SU-DHL-6 (cell line): ENCODE results near the gene HMHB1.

Experiments used
- H2AFZ ChIP-seq: fragments of 200-600 bp; sonication (generic); 2 replicates; pipeline ENCODE4 v1.6.1; 2014; ENCODE audit warnings: low read depth, mild to moderate bottlenecking, moderate library complexity, mixed read lengths, antibody characterized with exemption, low read length; ENCODE audit not compliant: severe bottlenecking
- H3F3A ChIP-seq: fragments of 200-600 bp; shearing (Covaris generic); 2 replicates; pipeline ENCODE4 v1.6.0; 2016; ENCODE audit warnings: antibody characterized with exemption, mild to moderate bottlenecking; ENCODE audit not compliant: insufficient read depth
- H3K27ac ChIP-seq: fragments of 200-600 bp; sonication (generic); 2 replicates; pipeline ENCODE4 v1.5.1; 2016; ENCODE audit warnings: low read depth, mild to moderate bottlenecking, low read length, moderate library complexity, mixed read lengths
- H3K27me3 ChIP-seq: fragments of 200-600 bp; sonication (generic), shearing (Covaris generic); 2 replicates; pipeline ENCODE4 v1.6.0; 2014; ENCODE audit warnings: mild to moderate bottlenecking, low read length
- H3K36me3 ChIP-seq: fragments of 200-600 bp; sonication (generic); 2 replicates; pipeline ENCODE4 v1.6.1; 2014; ENCODE audit warnings: mild to moderate bottlenecking, low read length, mixed read lengths
- H3K4me2 ChIP-seq: fragments of 300-600, 200-600 bp; shearing (Covaris generic), sonication (generic); 2 replicates; pipeline ENCODE4 v1.6.0; 2014; ENCODE audit warnings: low read length, low read depth, mild to moderate bottlenecking; ENCODE audit not compliant: poor library complexity, severe bottlenecking
- H3K4me3 ChIP-seq: fragments of 200-600 bp; sonication (generic); 2 replicates; pipeline ENCODE4 v1.5.1; 2014; ENCODE audit warnings: antibody characterized with exemption, low read length, mild to moderate bottlenecking, mixed read lengths; ENCODE audit not compliant: insufficient read depth, poor library complexity, severe bottlenecking
- H3K79me2 ChIP-seq: fragments of 200-600 bp; sonication (generic); 2 replicates; pipeline ENCODE4 v1.6.1; 2014; ENCODE audit warnings: mild to moderate bottlenecking, low read length, moderate library complexity; ENCODE audit not compliant: insufficient read depth
- H3K9ac ChIP-seq: fragments of 200-600 bp; sonication (generic); 2 replicates; pipeline ENCODE4 v1.7.0; 2014; ENCODE audit warnings: mild to moderate bottlenecking, low read length
- H3K9me2 ChIP-seq: fragments of 200-600 bp; sonication (generic); replicated peaks from 2 replicates; pipeline ENCODE4 v1.6.1; 2014; ENCODE audit warnings: low read length; ENCODE audit not compliant: insufficient read depth
- H3K9me3 ChIP-seq: fragments of 200-600 bp; sonication (generic); 2 replicates; pipeline ENCODE4 v1.6.1; 2014; ENCODE audit warnings: low read length, mixed read lengths; ENCODE audit not compliant: insufficient read depth
- H4K20me1 ChIP-seq: fragments of 200-600 bp; sonication (generic); 2 replicates; pipeline ENCODE4 v1.6.1; 2014; ENCODE audit warnings: low read depth, mild to moderate bottlenecking, antibody characterized with exemption, low read length, moderate library complexity, mixed read lengths
- EZH2phosphoT487 ChIP-seq: fragments of 200-600 bp; sonication (generic), shearing (Covaris generic); conservative IDR thresholded peaks from 2 replicates; pipeline ENCODE4 v1.6.1; 2018; ENCODE audit warnings: mild to moderate bottlenecking, antibody characterized with exemption, low read length, moderate library complexity, mixed read lengths
- TF ChIP-seq, protein P1 (sequence below): fragments of 200-600 bp; sonication (generic); IDR thresholded peaks from one replicate; pipeline ENCODE4 v1.5.1; 2017; ENCODE audit warnings: antibody characterized with exemption, mild to moderate bottlenecking, low read length, moderate library complexity; ENCODE audit not compliant: insufficient read depth, poor library complexity, severe bottlenecking

Gene HMHB1

GRCh38 chr5:143769026-143769786 lies 42.8 kb upstream of the HMHB1 start:
- H3K9ac ChIP-seq = no peak overlapping the region
- H3K36me3 ChIP-seq = no peaks in the 10 kb centered on the region
- H3K79me2 ChIP-seq = no peaks in the 10 kb centered on the region
- H3K27me3 ChIP-seq = no peaks in the 10 kb centered on the region
- no peaks in the 10 kb centered on the region for H3K9me3 ChIP-seq
- no peak overlapping the region for H3K4me2 ChIP-seq
- H3K9me2 ChIP-seq = no peaks in the 10 kb centered on the region
- H2AFZ ChIP-seq = no peak overlapping the region
- no peaks in the 10 kb centered on the region for H3F3A ChIP-seq
- no peak overlapping the region for H3K27ac ChIP-seq
- TF ChIP-seq, protein P1, sequence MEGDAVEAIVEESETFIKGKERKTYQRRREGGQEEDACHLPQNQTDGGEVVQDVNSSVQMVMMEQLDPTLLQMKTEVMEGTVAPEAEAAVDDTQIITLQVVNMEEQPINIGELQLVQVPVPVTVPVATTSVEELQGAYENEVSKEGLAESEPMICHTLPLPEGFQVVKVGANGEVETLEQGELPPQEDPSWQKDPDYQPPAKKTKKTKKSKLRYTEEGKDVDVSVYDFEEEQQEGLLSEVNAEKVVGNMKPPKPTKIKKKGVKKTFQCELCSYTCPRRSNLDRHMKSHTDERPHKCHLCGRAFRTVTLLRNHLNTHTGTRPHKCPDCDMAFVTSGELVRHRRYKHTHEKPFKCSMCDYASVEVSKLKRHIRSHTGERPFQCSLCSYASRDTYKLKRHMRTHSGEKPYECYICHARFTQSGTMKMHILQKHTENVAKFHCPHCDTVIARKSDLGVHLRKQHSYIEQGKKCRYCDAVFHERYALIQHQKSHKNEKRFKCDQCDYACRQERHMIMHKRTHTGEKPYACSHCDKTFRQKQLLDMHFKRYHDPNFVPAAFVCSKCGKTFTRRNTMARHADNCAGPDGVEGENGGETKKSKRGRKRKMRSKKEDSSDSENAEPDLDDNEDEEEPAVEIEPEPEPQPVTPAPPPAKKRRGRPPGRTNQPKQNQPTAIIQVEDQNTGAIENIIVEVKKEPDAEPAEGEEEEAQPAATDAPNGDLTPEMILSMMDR = no peak
- no peak for TF ChIP-seq EZH2phosphoT487
- H4K20me1 ChIP-seq = no peaks in the 10 kb centered on the region
- H3K4me3 ChIP-seq = no peak overlapping the region

DNA sequence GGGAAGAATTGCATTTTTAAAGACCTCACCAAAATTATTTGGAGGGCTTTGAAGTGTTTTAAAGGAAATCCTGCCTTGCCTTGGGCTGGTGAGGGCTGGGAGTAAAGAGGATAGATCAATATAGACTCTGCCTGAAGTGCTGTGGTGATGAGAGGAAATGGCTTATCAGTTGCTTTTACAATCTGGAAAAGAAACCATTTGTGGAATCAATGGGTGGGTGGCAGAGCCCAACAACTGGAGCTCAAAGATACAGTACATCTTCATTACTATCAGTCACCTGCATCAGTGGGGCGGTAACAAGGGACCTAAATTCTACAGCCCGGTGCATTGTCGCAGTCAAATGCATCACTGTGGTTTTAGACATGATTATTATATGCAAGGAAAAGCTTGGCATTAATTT lies 41.5 kb upstream of the HMHB1 start:
- no peaks in the 10 kb centered on the region for H3K27me3 ChIP-seq
- H3K9me3 ChIP-seq = no peaks in the 10 kb centered on the region
- H3K9ac ChIP-seq = no peak overlapping the region
- H3K79me2 ChIP-seq = no peaks in the 10 kb centered on the region
- TF ChIP-seq, protein P1 = no peak
- no peak for TF ChIP-seq EZH2phosphoT487
- no peaks in the 10 kb centered on the region for H3K36me3 ChIP-seq
- H3K27ac ChIP-seq = no peak overlapping the region
- H3K4me2 ChIP-seq = no peak overlapping the region
- H3K4me3 ChIP-seq = no peak overlapping the region
- no peaks in the 10 kb centered on the region for H3F3A ChIP-seq
- H2AFZ ChIP-seq = no peak overlapping the region
- H4K20me1 ChIP-seq = no peaks in the 10 kb centered on the region
- no peaks in the 10 kb centered on the region for H3K9me2 ChIP-seq

DNA sequence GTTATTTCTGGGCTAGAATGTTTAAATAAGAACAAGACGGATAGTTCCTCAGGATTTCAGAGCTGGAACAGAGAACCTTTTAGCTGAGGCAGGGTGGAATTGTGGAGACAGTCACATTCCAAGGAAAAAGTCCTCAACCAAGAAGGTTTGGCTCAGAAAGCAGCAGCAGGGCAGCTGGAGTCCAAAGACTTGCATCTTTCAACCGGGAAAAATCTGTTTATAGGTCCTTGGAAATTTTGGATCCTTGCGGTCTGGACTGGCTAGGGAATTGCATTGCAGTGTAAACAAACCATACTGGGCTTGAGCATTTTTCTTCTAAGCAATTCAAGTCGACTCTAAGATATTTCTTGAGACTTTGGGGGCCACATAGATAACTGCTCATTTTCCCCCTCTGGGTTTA lies 40.8 kb upstream of the HMHB1 start:
- no peaks in the 10 kb centered on the region for H3F3A ChIP-seq
- H3K9me2 ChIP-seq = no peaks in the 10 kb centered on the region
- no peak overlapping the region for H2AFZ ChIP-seq
- TF ChIP-seq EZH2phosphoT487 = no peak
- TF ChIP-seq, protein P1 = no peak
- no peaks in the 10 kb centered on the region for H3K79me2 ChIP-seq
- no peak overlapping the region for H3K27ac ChIP-seq
- H3K9me3 ChIP-seq = no peaks in the 10 kb centered on the region
- H3K4me3 ChIP-seq = no peak overlapping the region
- H3K27me3 ChIP-seq = no peaks in the 10 kb centered on the region
- no peaks in the 10 kb centered on the region for H3K36me3 ChIP-seq
- H3K9ac ChIP-seq = no peak overlapping the region
- H4K20me1 ChIP-seq = no peaks in the 10 kb centered on the region
- H3K4me2 ChIP-seq = no peak overlapping the region
